H1 (cell line): ENCODE results near the gene LCE4A. TPM values are rescaled to one million over a fixed set of nuclear protein-coding genes. Genes with fewer than 3 reads are reported as not detected.

Source experiments
- CTCF ChIA-PET: fragments of 300-600 bp; sonication (Branson Sonifier 250); formaldehyde crosslinking; loops from one replicate; lab custom pipeline; 2021; ENCODE audit not compliant: partially characterized antibody; lab: Charles Lee
- POLR2A ChIA-PET: fragments of 300-600 bp; sonication (Branson Sonifier 250); formaldehyde crosslinking; loops from one replicate; lab custom pipeline; 2021; ENCODE audit warnings: inconsistent platforms; ENCODE audit not compliant: partially characterized antibody; lab: Charles Lee
- DNase-seq, 2 experiments: peaks; one replicate each; pipeline versions ENCODE4 v3.0.0 to v3.0.0-alpha.2; 2010 to 2022; ENCODE audit warnings: low spot score in 2 of 2, low read depth in 1 of 2, mixed read lengths in 1 of 2
- FAIRE-seq: peaks from 2 replicates; lab custom pipeline; 2011; peaks lifted over from hg19 to GRCh38; lab: Jason Lieb, UNC
- H2AFZ ChIP-seq: 2 replicates; pipeline ENCODE4 v1.8.1; 2012; ENCODE audit warnings: low read length, inconsistent platforms
- H2AK5ac ChIP-seq: 2 replicates; pipeline ENCODE4 v1.6.1; 2013; ENCODE audit warnings: low read depth, low read length
- H2BK120ac ChIP-seq: replicated peaks from 2 replicates; pipeline ENCODE3; 2013; ENCODE audit warnings: low read depth, low read length, inconsistent platforms
- H2BK12ac ChIP-seq: 2 replicates; pipeline ENCODE4 v1.6.1; 2013; ENCODE audit warnings: low read depth, low read length
- H2BK15ac ChIP-seq: 2 replicates; pipeline ENCODE4 v1.6.1; 2013; ENCODE audit warnings: low read length
- H2BK20ac ChIP-seq: 2 replicates; pipeline ENCODE4 v1.6.1; 2013; ENCODE audit warnings: low read length
- H2BK5ac ChIP-seq: 2 replicates; pipeline ENCODE4 v1.6.1; 2013; ENCODE audit warnings: low read depth, low read length
- H3K14ac ChIP-seq: 2 replicates; pipeline ENCODE4 v1.6.1; 2013; ENCODE audit warnings: inconsistent platforms; ENCODE audit not compliant: insufficient read length
- H3K18ac ChIP-seq: 2 replicates; pipeline ENCODE4 v1.6.1; 2013; ENCODE audit warnings: low read length; ENCODE audit errors: extremely low read depth
- H3K23ac ChIP-seq: 2 replicates; pipeline ENCODE4 v1.6.1; 2013; ENCODE audit warnings: inconsistent platforms; ENCODE audit not compliant: insufficient read length
- H3K23me2 ChIP-seq: 2 replicates; pipeline ENCODE4 v1.6.1; 2013; ENCODE audit warnings: low read depth, low read length
- H3K27ac ChIP-seq: 2 replicates; pipeline ENCODE4 v1.6.1; 2011; ENCODE audit warnings: low read depth, low read length, inconsistent platforms
- H3K27me3 ChIP-seq, 4 experiments: replicated peaks in 1 of 4; 1 replicate in 1 of 4; 2 replicates in 3 of 4; pipeline versions ENCODE4 v1.6.1 to v1.8.1; 2011 to 2013; ENCODE audit warnings: low read length in 3 of 4, mild to moderate bottlenecking in 3 of 4, inconsistent platforms in 2 of 4, mixed read lengths in 2 of 4, moderate library complexity in 1 of 4; ENCODE audit not compliant: control insufficient read depth in 3 of 4, insufficient read depth in 3 of 4; ENCODE audit errors: extremely low read depth in 1 of 4
- H3K36me3 ChIP-seq, 4 experiments: 2 replicates each; pipeline versions ENCODE4 v1.6.1 to v1.8.1; 2011 to 2013; ENCODE audit warnings: mild to moderate bottlenecking in 4 of 4, low read length in 3 of 4, moderate library complexity in 2 of 4, control low read depth in 1 of 4, inconsistent platforms in 1 of 4; ENCODE audit not compliant: insufficient read depth in 4 of 4, control insufficient read depth in 2 of 4
- H3K4ac ChIP-seq: replicated peaks from 2 replicates; pipeline ENCODE3; 2013; ENCODE audit warnings: low read length, low read depth, mixed read lengths, inconsistent platforms; ENCODE audit not compliant: insufficient read length
- H3K4me1 ChIP-seq, 4 experiments: replicated peaks in 1 of 4; 1 replicate in 1 of 4; 2 replicates in 3 of 4; pipeline versions ENCODE4 v1.6.1 to v1.8.1; 2011 to 2013; ENCODE audit warnings: low read length in 3 of 4, inconsistent platforms in 2 of 4, mixed read lengths in 1 of 4; ENCODE audit not compliant: insufficient read depth in 4 of 4, control insufficient read depth in 3 of 4
- H3K4me2 ChIP-seq, 2 experiments: 2 replicates each; pipeline versions ENCODE4 v1.6.1 to v1.8.1; 2011 to 2013; ENCODE audit warnings: low read depth in 2 of 2, low read length in 2 of 2, control low read depth in 1 of 2, inconsistent platforms in 1 of 2, mild to moderate bottlenecking in 1 of 2; ENCODE audit not compliant: insufficient read depth in 1 of 2
- H3K4me3 ChIP-seq, 4 experiments: fragments of 200-600, 300-600 bp in 1 of 4; sonication (generic), shearing (Covaris generic), sonication (Bioruptor Twin) in 1 of 4; 2 replicates each; pipeline versions ENCODE4 v1.5.1 to v1.8.1; 2011 to 2016; ENCODE audit warnings: low read length in 4 of 4, low read depth in 3 of 4, control low read depth in 2 of 4, inconsistent platforms in 2 of 4, mild to moderate bottlenecking in 2 of 4, mixed read lengths in 1 of 4, moderate library complexity in 1 of 4; ENCODE audit not compliant: insufficient read depth in 2 of 4; ENCODE audit errors: extremely low read depth in 1 of 4
- H3K56ac ChIP-seq: replicated peaks from 2 replicates; pipeline ENCODE3; 2013; ENCODE audit warnings: low read depth, mild to moderate bottlenecking, mixed read lengths, low read length, inconsistent platforms; ENCODE audit not compliant: insufficient read length
- H3K79me1 ChIP-seq: 2 replicates; pipeline ENCODE4 v1.6.1; 2013; ENCODE audit warnings: low read depth, low read length, control low read depth
- H3K79me2 ChIP-seq, 2 experiments: 2 replicates each; pipeline versions ENCODE4 v1.6.1 to v1.8.1; 2012 to 2013; ENCODE audit warnings: low read length in 2 of 2, mild to moderate bottlenecking in 2 of 2, inconsistent platforms in 1 of 2; ENCODE audit not compliant: insufficient read depth in 2 of 2, control insufficient read depth in 1 of 2
- H3K9ac ChIP-seq, 4 experiments: replicated peaks in 1 of 4; 1 replicate in 1 of 4; 2 replicates in 3 of 4; pipeline versions ENCODE4 v1.6.1 to v1.8.1; 2011 to 2013; ENCODE audit warnings: low read depth in 3 of 4, low read length in 3 of 4, control low read depth in 2 of 4, mild to moderate bottlenecking in 2 of 4, moderate library complexity in 2 of 4, inconsistent platforms in 1 of 4; ENCODE audit errors: extremely low read depth in 1 of 4
- H3K9me3 ChIP-seq, 2 experiments: 2 replicates each; pipeline versions ENCODE4 v1.6.1 to v1.8.1; 2012 to 2013; ENCODE audit warnings: mild to moderate bottlenecking in 2 of 2, moderate library complexity in 2 of 2, control low read depth in 1 of 2, inconsistent platforms in 1 of 2, low read depth in 1 of 2, low read length in 1 of 2, mixed read lengths in 1 of 2; ENCODE audit not compliant: insufficient read depth in 2 of 2
- H4K20me1 ChIP-seq, 2 experiments: replicated peaks in 1 of 2; 2 replicates each; pipeline versions ENCODE3 to v1.8.1; 2011 to 2013; ENCODE audit warnings: inconsistent platforms in 2 of 2, low read length in 2 of 2, mild to moderate bottlenecking in 1 of 2; ENCODE audit not compliant: insufficient read depth in 2 of 2, control insufficient read depth in 1 of 2
- H4K5ac ChIP-seq: 2 replicates; pipeline ENCODE4 v1.6.1; 2013; ENCODE audit warnings: low read length, low read depth, mixed read lengths, inconsistent platforms; ENCODE audit not compliant: insufficient read length
- H4K8ac ChIP-seq: 2 replicates; pipeline ENCODE4 v1.8.0; 2013; ENCODE audit warnings: mild to moderate bottlenecking, moderate library complexity, low read length, inconsistent platforms; ENCODE audit not compliant: insufficient read depth; ENCODE audit errors: extremely low read depth
- H4K91ac ChIP-seq: replicated peaks from 2 replicates; pipeline ENCODE3; 2013; ENCODE audit warnings: low read length, mixed read lengths, inconsistent platforms; ENCODE audit not compliant: insufficient read length
- ASH2L ChIP-seq: fragments of 200-600, 300-600 bp; sonication (generic); IDR thresholded peaks from one replicate; pipeline ENCODE4 v1.7.1; 2017; ENCODE audit warnings: low read length
- CBX5 ChIP-seq: fragments of 300-800, 300-1000 bp; sonication (generic); IDR thresholded peaks from 2 replicates; pipeline ENCODE4 v1.7.1; 2016; ENCODE audit warnings: antibody characterized with exemption, low read length, low read depth
- JUN ChIP-seq: IDR thresholded peaks from 2 replicates; pipeline ENCODE4 v1.6.1; 2011; ENCODE audit warnings: low read depth, mild to moderate bottlenecking, improper control_type of control experiment, low read length
- KDM1A ChIP-seq: fragments of 200-600, 300-600 bp; sonication (generic); IDR thresholded peaks from 2 replicates; pipeline ENCODE4 v1.7.1; 2016; ENCODE audit warnings: mild to moderate bottlenecking, low read length, borderline replicate concordance
- MAFK ChIP-seq: IDR thresholded peaks from 2 replicates; pipeline ENCODE4 v1.6.1; 2012; ENCODE audit warnings: low read depth, mild to moderate bottlenecking, improper control_type of control experiment, low read length
- RBBP5 ChIP-seq: IDR thresholded peaks from 2 replicates; pipeline ENCODE4 v1.7.1; 2012; ENCODE audit warnings: low read depth, mild to moderate bottlenecking, inconsistent platforms, low read length, moderate library complexity, borderline replicate concordance
- SAP30 ChIP-seq: fragments of 300-600 bp; sonication (generic); IDR thresholded peaks from 2 replicates; pipeline ENCODE4 v1.7.1; 2012; ENCODE audit warnings: low read length, moderate library complexity, mild to moderate bottlenecking, inconsistent platforms; ENCODE audit not compliant: insufficient read depth, insufficient replicate concordance
- SIRT6 ChIP-seq: IDR thresholded peaks from one replicate; pipeline ENCODE4 v1.7.1; 2012; ENCODE audit warnings: low read length, inconsistent platforms
- SRF ChIP-seq: IDR thresholded peaks from 2 replicates; pipeline ENCODE4 v1.6.1; 2011; ENCODE audit warnings: mild to moderate bottlenecking, low read depth, low read length, moderate library complexity
- WGBS, 2 experiments: shearing (Covaris generic) in 1 of 2; methylation state at CpG; one replicate each; pipeline versions ENCODE4 v1.1.6 to v1.1.7; 2013 to 2015; ENCODE audit warnings: low lambda C conversion rate in 2 of 2, mixed read lengths in 2 of 2, inconsistent platforms in 1 of 2, low coverage in 1 of 2, missing lambda C conversion rate in 1 of 2; ENCODE audit not compliant: insufficient replicate concordance in 2 of 2, insufficient coverage in 1 of 2, insufficient read length in 1 of 2; ENCODE audit errors: extremely low coverage in 1 of 2, missing lambda C conversion rate in 1 of 2; 5-methylcytosine and 5-hydroxymethylcytosine counted together
- polyA plus RNA-seq, 7 experiments: library from polyadenylated mRNA; depleted of rRNA in 3 of 7; stranded (reverse) in 5 of 7; unstranded in 2 of 7; fragments of >200 nt in 5 of 7; fragments of 200-250 nt in 2 of 7; gene quantifications; 1 replicate in 5 of 7; 2 replicates in 1 of 7; 4 replicates in 1 of 7; pipeline versions ENCODE4 v1.2.1 to v1.2.3, GENCODE V29; 2011 to 2013; ENCODE audit warnings: missing spikeins in 2 of 7, mixed read lengths in 2 of 7
- total RNA-seq: library from RNA; stranded (reverse); fragmentation: NEBNext Ultra II Directional; extraction: Animal tissue kit (Norgen Biotek cat#: 25700); gene quantifications from 2 replicates; pipeline ENCODE4 v1.2.1, GENCODE V29; 2021

Gene LCE4A
- total and polyA plus RNA-seq, 2 of the 8 experiments (the other 6 are each of a cell fraction or from before 2014, with no cell fraction given), result not detected

DNA sequence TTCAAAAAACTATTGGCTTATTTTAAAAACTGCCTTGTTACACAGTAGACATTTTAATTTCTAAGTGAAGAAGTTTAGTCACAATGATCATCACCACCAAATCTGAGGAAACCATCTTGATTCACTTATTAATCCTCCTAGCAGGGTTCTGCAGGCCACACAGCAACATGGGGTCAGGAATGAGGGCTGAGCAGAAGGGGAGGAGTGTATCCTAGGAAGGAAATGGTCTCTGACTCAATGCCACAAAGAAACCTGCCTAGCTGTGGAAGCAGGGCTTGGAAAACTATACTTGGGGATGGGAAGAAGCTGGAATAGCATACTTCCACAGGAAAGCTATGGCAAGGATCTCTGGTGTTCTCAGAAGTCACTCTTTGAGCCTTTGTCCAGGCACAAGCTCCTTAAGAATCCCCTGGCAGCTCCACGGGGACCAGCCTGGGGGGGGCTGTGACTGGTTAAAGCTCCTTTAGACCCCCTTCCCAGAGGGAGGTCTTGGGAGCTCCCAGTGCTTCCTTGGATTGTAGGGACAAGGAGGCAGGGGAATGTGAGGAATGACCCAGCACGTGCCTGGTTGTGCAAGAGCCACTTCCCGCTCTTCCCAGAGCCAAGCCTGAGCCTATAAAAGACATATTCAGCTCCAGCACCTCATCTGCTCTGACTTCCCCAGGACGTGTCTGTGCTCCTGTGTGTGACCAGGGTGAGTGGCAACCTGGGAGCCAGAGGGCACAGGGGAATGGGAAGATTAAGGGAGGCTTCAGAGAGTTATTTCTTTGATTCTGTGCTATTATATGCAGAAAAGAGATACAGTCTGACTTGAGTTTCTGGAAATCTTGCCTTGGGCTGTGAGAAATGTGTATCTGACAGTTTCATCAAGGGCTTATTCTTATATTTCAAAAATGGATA lies 10.0 kb upstream of the LCE4A start, which contains the start of gene LCE2A:
Gene LCE2A (plus strand): TSS at position 645 of the 900 bp plus-strand sequence. CDS start 557 bp downstream, outside the sequence.
- Histone ChIP-seq H4K5ac (no peak within 1 kb of the TSS), H3K18ac (no peak within 1 kb of the TSS), H3K4me2 (no peak within 1 kb of the TSS), H3K79me1 (no peaks in the 10 kb centered on the region), H3K56ac (no peak within 1 kb of the TSS), H3K4ac (no peak within 1 kb of the TSS), H3K9ac (no peak within 1 kb of the TSS), H3K4me1 (no peaks in the 10 kb centered on the region), H2BK5ac (no peak within 1 kb of the TSS), H3K27me3 (no peaks in the 10 kb centered on the region), H2BK120ac (no peak within 1 kb of the TSS), H2BK20ac (no peak within 1 kb of the TSS), H2AFZ (no peak within 1 kb of the TSS), H3K23me2 (no peaks in the 10 kb centered on the region), H4K91ac (no peak within 1 kb of the TSS), H2AK5ac (no peak within 1 kb of the TSS), H3K4me3 (no peak within 1 kb of the TSS), H3K23ac (no peak within 1 kb of the TSS), H2BK12ac (no peak within 1 kb of the TSS), H3K79me2 (no peaks in the 10 kb centered on the region), H3K27ac (no peak within 1 kb of the TSS), H4K8ac (no peak within 1 kb of the TSS), H2BK15ac (no peak within 1 kb of the TSS), H4K20me1 (no peaks in the 10 kb centered on the region), H3K9me3 (peaks cover 48 to 51% of the 10 kb centered on the region in 2 experiments), H3K14ac (no peak within 1 kb of the TSS), H3K36me3 (no peaks in the 10 kb centered on the region)
- TF ChIP-seq MAFK (no peak), RBBP5 (no peak), SIRT6 (no peak), ASH2L (no peak), SRF (no peak), KDM1A (no peak), SAP30 (no peak), CBX5 (no peak), JUN (no peak)
- FAIRE-seq (no peak), DNase-seq (no peak)
- ChIA-PET POLR2A (no interaction called here), CTCF (no interaction called here)
- 54% methylated on average over 4 of the region's 4 CpGs; no CpG with 5 or more reads in 1 of the 2 experiments for WGBS, 2 experiments
